HG03442 (cell line): ENCODE results near the gene IL1R2.

Experiments
- ATAC-seq: cut with Tn5 transposase; IDR thresholded peaks from one replicate; pipeline ENCODE4 v1.9.1; 2021; ENCODE audit warnings: mild to moderate bottlenecking, moderate library complexity; ENCODE audit not compliant: unreplicated experiment

The IL1R2 gene

DNA sequence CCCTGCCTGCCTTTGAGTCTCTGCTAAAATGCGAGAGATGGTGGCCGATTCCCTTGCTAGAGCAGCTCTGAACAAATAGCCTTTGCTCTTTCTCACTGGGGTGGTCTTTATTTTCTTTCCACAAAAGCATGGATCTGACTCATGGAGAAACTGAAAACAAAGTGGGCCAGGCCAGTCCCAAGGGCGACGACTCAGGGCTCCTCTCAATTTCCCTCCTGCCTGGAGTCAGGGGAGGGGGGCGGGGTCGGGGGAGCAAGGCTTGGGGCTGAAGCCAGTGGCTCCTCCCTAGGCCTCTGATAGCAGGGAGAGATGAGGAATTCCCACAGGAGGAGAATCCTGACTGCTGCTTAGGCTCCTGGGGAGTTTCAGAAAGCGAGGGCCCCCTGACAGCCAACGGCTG is 17.1 kb upstream of the IL1R2 start:
- no peak for ATAC-seq

DNA sequence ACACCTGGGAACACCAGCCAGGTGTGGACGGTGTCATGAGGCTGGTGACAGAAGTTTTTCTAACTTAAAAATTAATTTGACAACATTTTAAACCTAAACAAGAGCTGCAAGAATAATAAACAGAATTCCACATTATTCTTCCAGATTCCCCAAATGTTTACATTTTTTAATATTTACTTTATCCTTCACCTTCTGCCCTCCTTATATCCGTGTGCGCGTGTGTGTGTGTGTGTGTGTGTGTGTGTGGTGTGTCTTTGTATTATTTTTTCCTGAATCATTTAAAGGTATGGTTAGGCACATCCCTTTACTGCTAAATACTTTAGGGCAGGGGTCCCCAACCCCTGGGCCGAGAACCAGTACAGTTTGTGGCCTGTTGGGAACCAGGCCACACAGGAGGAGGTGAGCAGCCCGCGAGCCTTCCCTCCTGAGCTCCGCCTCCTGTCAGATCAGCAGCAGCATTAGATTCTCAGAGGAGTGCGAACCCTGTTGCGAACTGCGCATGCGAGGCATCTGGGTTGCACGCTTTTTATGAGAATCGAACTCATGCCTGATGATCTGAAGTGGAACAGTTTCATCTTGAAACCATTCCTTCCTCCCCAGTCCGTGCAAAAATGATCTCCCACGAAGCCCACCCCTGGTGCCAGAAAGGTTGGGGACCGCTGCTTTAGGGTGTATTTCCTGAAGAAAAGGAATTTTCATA is 16.4 kb upstream of the IL1R2 start:
- no peak for ATAC-seq

DNA sequence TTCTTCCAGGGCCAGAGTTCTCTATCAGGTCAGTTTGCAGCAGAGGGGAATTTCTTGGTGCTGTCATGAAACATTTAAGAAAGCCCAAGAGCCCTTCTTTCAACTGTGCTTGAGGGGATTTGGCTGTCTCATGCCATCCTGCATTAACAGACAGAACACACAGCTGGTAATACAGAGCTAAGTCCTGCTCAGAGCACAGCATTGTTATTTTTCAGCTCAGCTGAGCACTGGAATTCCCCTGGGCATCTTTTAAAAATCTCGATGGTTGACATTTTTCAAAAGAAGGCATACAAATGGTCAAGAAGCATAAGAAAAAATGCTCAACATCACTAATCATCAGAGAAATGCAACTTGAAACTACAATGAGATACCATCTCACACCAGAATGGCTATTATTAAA is 14.9 kb upstream of the IL1R2 start:
- ATAC-seq: no peak

DNA sequence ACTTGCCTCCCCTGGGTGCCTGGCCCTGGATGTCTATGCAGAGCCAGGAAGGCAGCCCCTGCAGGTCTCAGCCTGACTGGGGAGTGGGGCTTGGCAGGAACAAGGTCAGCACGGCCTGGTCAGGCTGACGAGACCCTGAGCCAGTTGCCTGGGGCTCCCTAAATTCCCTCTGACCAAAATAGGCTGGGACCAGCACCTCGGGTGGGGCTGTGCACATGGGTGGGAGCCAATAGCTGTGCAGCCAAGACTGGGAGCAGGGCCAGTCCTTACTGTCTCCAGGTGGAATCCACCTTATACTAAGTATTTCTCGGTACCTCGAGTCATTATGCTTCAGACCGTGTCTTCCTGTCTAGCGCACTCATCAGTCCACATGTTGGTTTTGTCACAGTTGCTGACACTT is 11.4 kb upstream of the IL1R2 start:
- no peak for ATAC-seq

DNA sequence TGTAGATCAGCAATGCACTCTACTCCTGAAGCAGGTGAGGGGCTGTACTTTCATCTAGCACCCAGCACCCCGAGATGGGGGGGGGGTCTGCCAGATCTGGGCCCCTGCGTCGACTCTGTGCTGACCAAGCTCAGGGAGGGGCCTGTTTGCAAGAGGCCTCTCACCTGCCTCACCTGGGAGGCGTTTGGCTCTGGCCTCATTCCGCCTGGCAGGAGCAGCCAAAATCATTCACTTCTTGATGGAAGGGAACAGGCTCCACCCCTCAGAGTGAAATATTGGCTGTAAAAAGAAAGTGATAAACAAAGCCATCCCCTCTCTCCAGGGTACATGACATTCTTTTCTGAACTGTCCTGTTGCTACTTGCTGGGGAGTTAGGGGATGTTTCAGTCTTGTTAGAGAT is 10.7 kb upstream of the IL1R2 start:
- ATAC-seq: no peak

DNA sequence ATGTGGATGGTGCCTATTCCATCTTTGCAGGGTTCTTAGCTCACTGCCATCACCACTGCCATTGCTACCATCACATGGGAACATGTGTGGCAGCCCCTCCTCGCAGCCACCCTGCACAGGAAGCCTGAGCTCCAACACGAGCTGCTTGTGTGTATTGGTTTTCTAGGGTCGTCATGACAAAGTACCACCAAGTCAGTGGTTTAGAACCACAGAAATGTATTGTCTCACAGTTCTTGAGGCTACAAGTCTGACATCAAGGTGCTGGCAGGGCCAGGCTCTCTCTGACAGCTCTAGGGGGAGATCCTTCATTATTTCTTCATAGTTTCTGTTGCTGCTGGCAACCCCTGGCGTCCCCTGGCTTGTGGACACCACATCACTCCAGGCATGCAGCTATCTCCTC is 10.3 kb upstream of the IL1R2 start:
- ATAC-seq: no peak

DNA sequence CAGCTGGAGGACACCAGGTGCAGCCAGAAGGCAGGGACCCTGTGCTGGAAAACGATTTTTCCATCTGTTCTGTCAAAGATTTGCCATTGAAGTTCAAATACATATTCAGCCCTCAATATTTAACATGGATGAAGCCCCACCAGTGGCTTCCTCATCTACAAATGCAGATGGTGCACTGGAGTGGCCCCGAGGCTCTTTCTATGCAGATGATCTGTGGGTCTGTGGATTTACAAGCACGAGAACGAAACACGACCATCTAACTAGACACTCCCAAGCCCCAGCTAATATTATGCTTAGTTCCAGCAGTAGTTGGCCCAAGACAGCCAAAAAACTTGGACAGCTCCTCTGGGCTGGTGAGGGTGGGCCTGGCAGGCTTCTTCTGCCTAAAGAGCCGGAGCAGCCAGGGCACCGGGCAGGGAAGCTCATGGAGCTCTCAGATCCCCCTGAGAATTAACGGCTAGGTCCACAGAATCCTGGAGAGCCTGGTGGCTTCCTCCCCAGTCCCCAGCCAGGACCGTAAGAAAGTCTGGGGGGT is 9.2 kb upstream of the IL1R2 start:
- no peak for ATAC-seq

DNA sequence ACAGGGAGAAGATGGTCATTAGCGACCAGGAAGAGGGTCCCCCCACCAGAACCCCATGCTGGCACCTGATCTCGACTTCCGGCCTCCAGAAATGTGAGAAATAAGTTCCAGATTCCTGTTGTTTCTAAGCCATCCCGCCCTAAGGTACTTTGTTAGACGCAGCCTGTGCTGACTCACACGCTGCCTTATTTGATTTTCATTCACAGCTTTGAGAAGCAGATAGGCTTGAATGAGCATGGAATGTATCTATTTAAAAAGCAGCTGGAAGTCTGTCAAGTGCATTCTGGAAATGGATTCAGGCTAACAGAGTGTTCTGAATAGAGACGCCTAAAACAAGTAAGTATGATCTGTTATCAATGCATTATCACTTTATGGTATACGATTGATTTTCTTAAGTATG is 8.3 kb upstream of the IL1R2 start:
- ATAC-seq: no peak

DNA sequence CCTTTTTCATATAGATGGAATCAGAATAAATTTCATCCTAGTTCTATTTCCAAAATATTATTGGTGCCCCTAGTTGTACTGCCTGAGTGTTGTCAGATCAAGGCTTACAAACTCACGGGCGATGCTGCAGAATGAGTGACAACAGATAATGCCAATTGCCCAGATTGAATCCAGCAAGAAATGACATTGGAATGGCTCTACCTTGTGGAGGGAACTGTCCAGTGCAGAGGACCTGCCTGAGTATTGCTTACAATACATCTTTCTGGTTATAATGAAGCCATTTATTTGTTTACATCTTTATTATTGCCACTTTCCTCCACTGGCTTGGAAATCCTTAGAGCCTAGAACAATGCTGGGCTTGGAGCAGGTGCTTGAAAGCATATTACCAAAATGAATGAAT is 7.8 kb upstream of the IL1R2 start:
- no peak for ATAC-seq

DNA sequence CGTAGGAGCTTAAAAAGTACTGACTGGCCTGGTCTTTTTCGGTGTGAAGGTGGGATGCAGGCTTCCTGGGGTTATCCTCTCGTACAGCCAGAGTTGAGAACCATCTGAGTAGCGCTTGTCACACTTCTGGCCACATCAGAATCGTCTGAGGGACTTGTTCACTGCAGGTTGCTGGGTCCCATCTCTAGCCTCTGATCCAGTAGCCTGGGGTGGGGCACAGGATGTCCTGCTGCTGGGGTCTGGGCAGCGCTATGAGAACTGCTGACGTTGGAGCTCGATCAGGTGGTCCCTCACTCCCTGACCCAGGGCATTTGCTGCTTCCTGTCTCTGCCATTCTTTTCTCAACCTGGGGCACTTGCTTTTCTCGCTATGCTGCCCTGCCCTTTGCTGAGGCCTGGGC is 7.1 kb upstream of the IL1R2 start:
- ATAC-seq: no peak

DNA sequence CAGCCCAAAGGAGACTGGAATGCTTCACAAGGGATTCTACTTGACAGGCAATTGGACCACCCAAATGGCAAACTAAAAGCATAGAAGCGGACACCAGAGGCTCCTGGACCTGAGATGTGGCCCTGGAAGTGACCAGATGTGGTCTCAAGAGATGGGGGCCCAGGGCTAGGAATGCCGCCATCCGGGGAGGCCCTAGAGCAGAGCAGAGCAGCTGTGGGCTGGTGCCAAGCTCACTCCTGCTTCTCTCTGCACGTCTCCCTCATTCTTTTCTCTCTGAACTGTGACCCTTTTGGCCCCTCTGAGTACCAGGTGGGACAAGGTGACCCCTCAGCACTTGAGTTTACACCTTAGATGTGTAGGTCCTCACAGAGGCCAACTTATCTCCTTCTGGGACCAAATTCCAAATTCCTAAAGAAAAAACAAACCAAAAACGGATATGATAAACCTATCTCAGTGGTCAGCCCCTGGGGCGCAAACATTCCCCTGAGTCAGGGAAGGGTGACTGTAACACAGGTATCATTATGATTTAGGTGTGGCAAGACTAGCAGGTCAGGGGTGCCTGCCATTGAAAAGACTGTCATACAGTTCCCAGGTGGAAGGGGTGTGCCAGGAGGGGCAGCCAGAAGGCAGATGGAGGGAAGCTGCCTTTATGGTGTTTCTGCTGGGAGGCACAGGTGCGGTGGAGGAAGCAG is 6.5 kb upstream of the IL1R2 start:
- ATAC-seq: no peak

DNA sequence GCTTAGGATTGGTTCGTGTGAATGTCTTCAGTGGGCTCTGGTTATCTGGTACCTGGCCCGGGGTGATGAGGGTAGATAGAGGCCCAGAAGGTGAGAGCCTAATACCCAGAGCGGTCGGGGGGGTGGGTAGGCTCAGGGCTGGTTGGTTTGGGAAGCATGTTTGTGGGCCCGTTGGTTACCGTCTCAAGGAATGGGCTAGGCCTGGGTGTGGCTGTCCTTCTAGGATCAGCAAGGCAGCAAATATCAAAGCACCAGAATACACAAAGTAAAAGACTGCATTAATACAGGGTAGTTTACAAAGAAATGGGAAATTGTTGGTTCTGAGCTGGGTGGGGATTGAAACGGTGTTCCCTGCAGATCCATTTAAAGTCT is 6.0 kb upstream of the IL1R2 start:
- ATAC-seq: no peak

DNA sequence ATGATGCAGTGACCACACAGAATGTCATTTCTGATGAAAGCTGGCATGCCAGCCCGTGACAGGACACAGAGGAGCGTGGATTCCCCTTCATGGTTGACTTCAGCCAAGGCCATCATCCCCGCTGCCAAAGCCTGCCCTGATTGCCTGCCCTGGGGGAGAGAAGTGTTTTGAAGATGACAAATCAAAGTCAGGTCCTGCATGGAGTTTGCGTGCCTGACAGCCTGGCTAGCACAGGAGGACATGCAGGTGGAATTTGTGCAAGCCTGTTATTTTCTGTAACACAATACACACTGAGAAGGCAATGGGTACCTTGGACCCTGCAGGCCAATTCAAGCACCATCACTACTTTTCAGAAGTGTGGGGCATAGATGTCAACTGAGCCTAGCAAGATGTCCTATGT is 5.4 kb upstream of the IL1R2 start:
- ATAC-seq: no peak

DNA sequence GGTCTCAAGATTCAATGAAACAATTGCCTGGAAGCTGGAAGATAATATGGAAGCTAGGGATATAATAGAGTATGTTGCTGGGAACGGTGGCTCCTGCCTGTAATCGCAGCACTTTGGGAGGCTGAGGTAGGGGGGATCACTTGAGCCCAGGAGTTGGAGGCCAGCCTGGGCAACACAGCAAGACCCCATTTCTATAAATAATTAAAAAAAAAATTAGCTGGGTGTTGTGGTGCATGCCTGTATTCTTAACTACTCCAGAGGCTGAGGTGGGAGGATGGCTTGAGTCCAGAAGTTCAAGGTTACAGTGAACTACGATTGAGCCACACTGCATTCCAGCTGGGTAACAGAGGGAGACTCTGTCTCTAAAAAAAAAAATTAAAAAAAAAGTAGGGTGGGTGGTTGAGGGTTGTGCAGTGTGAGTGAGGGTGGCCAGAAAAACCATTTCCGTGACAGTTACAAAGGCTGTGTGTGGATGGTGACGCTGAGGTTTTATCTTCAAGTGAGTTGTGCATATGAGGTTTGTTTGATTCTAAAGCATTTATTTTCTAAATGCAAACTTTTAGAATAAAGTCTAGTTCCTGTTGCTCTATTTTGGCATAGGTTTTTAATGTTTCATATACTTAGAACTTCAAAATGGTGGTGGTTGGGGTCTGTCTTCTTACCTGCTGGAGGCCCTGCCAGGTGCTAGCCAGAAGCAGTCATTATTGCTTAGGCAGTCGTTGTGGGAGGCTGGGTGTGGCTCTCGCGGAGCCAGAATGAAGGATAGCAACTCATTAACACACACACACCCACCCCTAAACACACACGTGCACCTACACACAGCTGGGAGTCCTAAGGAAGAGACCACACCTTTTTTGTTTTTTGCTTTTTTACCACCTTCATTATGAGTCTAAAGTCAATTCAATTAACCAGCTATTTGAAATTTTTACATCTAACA is 4.7 kb upstream of the IL1R2 start:
- ATAC-seq: no peak

DNA sequence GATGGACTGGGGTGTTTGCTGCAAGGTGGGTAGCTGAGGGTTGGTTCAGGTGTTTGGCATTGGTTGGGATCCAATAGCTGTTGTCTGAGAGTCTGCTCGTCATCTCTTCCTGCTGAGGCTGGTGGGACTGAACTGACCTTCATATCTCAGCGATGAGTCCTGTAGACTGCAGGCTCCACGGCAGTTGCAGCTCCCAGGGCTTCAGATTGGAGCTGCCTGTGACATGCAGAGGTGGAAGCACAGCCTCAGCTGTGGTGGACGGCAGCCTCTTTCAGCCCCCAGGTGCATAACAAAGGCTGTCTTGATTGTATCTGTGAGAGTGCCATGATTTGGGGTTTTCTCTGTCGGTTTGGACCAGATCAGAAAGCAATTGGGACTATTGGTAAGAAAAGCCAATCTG is 3.9 kb upstream of the IL1R2 start:
- no peak for ATAC-seq

DNA sequence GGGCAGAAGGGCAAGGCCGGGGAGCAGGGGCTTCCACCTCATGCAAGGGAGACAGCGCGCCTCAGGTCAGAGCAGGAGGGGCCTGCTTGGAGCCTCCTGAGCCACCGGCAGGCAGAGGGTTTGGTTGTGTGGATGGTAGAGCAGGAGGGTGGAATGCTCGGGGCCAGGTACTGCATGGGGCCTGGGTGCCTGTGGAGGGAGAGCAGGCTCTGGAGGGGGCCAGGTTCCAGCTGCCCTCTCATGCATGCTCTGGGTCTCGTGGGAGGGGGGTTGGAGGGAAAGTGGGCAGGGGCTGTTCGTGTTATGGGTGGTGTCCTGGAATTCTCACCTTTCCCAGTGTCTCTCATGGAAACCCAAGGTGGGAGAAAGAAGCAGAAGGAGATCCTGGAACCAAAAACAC is 3.2 kb upstream of the IL1R2 start:
- ATAC-seq: no peak

DNA sequence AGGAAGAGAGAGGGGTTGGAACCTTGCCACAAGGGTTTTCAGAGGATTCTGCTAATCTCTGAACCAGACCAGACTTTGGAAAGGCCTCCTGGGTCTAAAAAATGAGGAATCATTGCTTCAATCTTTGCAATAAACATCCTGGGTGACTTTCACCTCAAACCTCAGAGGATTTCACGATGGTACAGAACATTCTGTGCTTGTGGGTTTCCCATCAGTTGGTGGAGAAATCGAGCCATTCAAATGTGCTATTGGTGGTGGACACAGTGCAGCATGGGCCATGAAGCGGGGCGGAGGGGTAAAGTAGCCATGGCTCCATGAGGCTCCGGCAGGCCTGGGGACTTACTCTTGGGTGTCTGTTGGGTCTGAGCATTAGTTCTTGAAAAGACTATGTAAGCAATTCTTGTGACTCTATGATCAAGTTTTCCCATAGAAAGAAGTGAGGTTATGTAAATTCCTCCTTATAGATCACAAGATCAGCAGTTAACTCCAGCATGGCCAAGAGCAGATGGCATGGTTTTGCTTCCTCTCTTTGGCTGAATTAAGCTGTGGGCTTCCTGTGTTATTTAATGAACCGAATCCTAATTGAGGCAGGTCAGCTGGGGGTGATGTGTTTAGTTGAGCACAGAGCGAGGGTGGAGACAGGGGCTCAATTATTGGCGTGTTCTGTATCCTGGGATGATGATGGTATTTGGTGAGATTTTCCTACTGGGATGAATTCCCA is 1.9 kb upstream of the IL1R2 start:
- ATAC-seq: no peak

DNA sequence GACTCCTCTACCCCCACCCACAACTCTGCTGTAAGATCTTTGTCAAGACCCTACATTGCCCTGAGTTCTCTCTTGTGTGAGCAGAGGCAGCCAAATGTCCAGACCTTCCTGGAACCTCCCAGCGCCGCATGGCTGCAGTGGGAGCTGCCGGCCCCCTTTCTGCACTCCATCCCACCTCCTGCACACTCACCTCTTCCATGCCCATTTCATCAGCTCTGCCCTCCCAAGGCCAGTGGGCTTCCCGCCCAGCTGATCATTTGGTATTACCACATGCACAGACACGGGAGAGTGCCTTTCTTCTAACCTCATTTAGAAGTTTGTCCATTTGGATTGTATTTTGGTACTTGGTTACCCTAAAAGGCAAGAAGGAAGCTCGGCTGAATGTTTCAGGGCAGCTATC is 2.0 kb downstream of the IL1R2 start:
- no peak for ATAC-seq

DNA sequence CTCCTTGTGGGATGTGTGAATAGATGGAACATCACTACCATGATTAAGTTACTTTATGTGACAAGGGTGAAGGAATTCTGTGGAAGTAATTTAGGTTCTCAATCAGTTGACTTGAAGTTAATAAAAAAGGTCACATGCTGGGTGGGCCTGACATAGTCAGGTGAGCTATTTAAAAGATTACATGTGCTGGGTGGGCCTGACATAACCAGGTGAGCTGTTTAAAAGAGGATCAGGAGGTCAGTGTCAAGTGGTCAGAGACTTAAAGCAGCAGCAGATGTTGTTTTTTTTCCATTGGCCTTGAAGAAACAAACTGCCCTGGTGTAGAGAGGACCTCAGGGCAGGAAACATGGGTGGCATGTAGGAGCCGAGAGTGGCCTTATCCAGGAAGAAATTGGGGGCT is 3.3 kb downstream of the IL1R2 start:
- no peak for ATAC-seq

DNA sequence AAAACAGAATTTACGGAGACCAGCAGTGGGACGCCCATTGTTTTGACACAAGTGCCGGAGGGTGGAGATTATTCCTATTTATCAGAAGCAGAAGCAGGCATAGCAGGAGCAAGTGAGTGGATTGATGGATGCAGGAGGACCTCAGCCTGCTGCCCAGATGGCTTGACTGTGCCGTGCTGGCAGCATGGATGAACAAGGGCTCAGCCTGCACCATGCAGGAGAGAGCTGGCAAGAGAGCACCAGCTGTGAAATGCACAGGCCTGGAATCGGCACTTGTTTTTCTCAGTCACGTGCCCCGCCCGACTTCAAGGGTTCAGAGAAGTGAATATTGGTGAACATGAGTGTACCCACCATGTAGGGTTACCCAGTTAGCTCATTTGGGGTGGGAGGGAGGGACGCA is 4.0 kb downstream of the IL1R2 start:
- ATAC-seq: no peak

DNA sequence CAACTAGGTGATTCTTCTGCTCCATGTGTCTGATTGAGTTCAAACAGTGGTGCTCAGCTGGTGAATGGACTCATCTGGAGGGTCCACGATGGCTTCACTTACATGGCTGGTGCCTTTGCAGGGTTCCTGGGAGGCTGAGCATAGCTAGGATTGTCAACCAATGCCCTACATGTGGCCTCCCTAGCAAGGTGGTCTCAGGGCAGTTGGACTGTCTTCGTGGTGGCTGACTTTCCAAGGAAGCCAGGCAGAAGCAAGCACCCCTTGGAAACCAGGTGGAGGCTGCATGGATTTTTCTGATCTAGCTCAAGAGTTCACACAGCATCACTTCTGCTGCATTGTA is 6.8 kb downstream of the IL1R2 start:
- no peak for ATAC-seq
